A549 (cell line): ENCODE measurements around the gene HMCN1. TPM values are rescaled to one million over a fixed set of nuclear protein-coding genes. Genes with fewer than 3 reads are reported as not detected.

Experiments used
- ATAC-seq, 2 experiments: fragments of 200-7000 bp in 1 of 2; fragments of >200 bp in 1 of 2; cut with Nextera tagmentation in 1 of 2; cut with Tn5 transposase in 1 of 2; 3 replicates each; pipeline versions ENCODE4 v1.8.0 to v1.9.1; 2018 to 2020; ENCODE audit warnings: mild to moderate bottlenecking in 1 of 2, moderate library complexity in 1 of 2
- CTCF ChIA-PET: fragments of 300-600 bp; sonication (Branson Sonifier 250); formaldehyde crosslinking; extraction: SDS; loops from one replicate; lab custom pipeline; 2021; ENCODE audit warnings: antibody characterized with exemption, inconsistent platforms; lab: Yijun Ruan, JAX
- POLR2A ChIA-PET: fragments of 350-600 bp; formaldehyde crosslinking; extraction: SDS; loops from one replicate; lab custom pipeline; 2021; ENCODE audit warnings: antibody characterized with exemption, inconsistent platforms; lab: Yijun Ruan, JAX
- DNase-seq, 2 experiments: peaks; one replicate each; pipeline versions ENCODE4 v3.0.0 to v3.0.0-alpha.2; 2011 to 2016; ENCODE audit warnings: low read depth in 1 of 2, low spot score in 1 of 2
- FAIRE-seq: peaks from 2 replicates; lab custom pipeline; 2011; peaks lifted over from hg19 to GRCh38; lab: Jason Lieb, UNC
- H3K27ac ChIP-seq, 2 experiments: fragments of >200 bp; sonication (Bioruptor Twin); formaldehyde crosslinking; 3 replicates each; pipeline ENCODE4 v1.5.1; 2016 to 2017
- H3K4me1 ChIP-seq: fragments of >200 bp; sonication (Bioruptor Twin); formaldehyde crosslinking; 3 replicates; pipeline ENCODE4 v1.6.1; 2016
- H3K4me2 ChIP-seq: fragments of >200 bp; sonication (Bioruptor Twin); formaldehyde crosslinking; 3 replicates; pipeline ENCODE4 v1.6.1; 2016
- H3K4me3 ChIP-seq: fragments of >200 bp; sonication (Bioruptor Twin); formaldehyde crosslinking; 3 replicates; pipeline ENCODE4 v1.5.1; 2016
- H3K9me3 ChIP-seq: fragments of >200 bp; sonication (Bioruptor Twin); formaldehyde crosslinking; 3 replicates; pipeline ENCODE4 v1.6.1; 2016
- BHLHE40 ChIP-seq: IDR thresholded peaks from 2 replicates; pipeline ENCODE4 v1.6.1; 2012; ENCODE audit warnings: low read depth, low read length, inconsistent platforms
- CTCF ChIP-seq: fragments of >200 bp; sonication (Bioruptor Twin); formaldehyde crosslinking; IDR thresholded peaks from 3 replicates; pipeline ENCODE4 v1.5.1; 2016
- EP300 ChIP-seq, 2 experiments: fragments of >200 bp; sonication (Bioruptor Twin); formaldehyde crosslinking; IDR thresholded peaks; 2 replicates in 1 of 2; 3 replicates in 1 of 2; pipeline ENCODE4 v1.6.1; 2016 to 2017
- GATA3 ChIP-seq: IDR thresholded peaks from 2 replicates; pipeline ENCODE4 v1.6.1; 2012; ENCODE audit warnings: borderline replicate concordance
- HMGXB4 ChIP-seq: fragments of 250-450 bp; sonication (Bioruptor Pico); IDR thresholded peaks from 2 replicates; pipeline ENCODE4 v1.5.0; 2021; ENCODE audit warnings: mild to moderate bottlenecking, moderate library complexity, borderline replicate concordance
- HOXB13 ChIP-seq: fragments of 250-450 bp; sonication (Bioruptor Pico); IDR thresholded peaks from 2 replicates; pipeline ENCODE4 v1.5.0; 2020; ENCODE audit warnings: low read depth, mild to moderate bottlenecking, moderate library complexity
- KDM1A ChIP-seq: fragments of 200-600 bp; sonication (generic); IDR thresholded peaks from 2 replicates; pipeline ENCODE4 v1.6.1; 2016; ENCODE audit warnings: low read depth, mild to moderate bottlenecking
- MYC ChIP-seq: IDR thresholded peaks from 2 replicates; pipeline ENCODE4 v1.6.1; 2012; ENCODE audit warnings: mild to moderate bottlenecking, inconsistent platforms, low read length, improper control_type of control experiment, borderline replicate concordance
- NFE2L2 ChIP-seq: fragments of 150-350 bp; conservative IDR thresholded peaks from 2 replicates; pipeline ENCODE4 v1.6.1; 2014; ENCODE audit warnings: low read length
- NPAS2 ChIP-seq: fragments of 250-450 bp; sonication (Bioruptor Pico); IDR thresholded peaks from 2 replicates; pipeline ENCODE4 v1.8.0; 2022; ENCODE audit warnings: mild to moderate bottlenecking, moderate library complexity, borderline replicate concordance
- RAD21 ChIP-seq, 2 experiments: fragments of >200 bp in 1 of 2; sonication (Bioruptor Twin) in 1 of 2; formaldehyde crosslinking in 1 of 2; IDR thresholded peaks in 1 of 2; conservative IDR thresholded peaks in 1 of 2; 2 replicates in 1 of 2; 3 replicates in 1 of 2; pipeline ENCODE4 v1.6.1; 2012 to 2018; ENCODE audit warnings: inconsistent platforms in 1 of 2
- RARB ChIP-seq: fragments of 250-450 bp; sonication (Bioruptor Pico); IDR thresholded peaks from 2 replicates; pipeline ENCODE4 v1.8.0; 2021; ENCODE audit warnings: mild to moderate bottlenecking, moderate library complexity
- RCOR1 ChIP-seq: fragments of 150-350 bp; IDR thresholded peaks from 2 replicates; pipeline ENCODE4 v1.6.1; 2014; ENCODE audit warnings: antibody characterized with exemption, low read length, low read depth
- RNF2 ChIP-seq: fragments of 200-600 bp; sonication (generic); IDR thresholded peaks from 2 replicates; pipeline ENCODE4 v1.6.1; 2016; ENCODE audit warnings: low read depth, mild to moderate bottlenecking, antibody characterized with exemption, moderate library complexity, borderline replicate concordance
- TP53 ChIP-seq: fragments of 250-450 bp; sonication (Bioruptor Pico); IDR thresholded peaks from 2 replicates; pipeline ENCODE4 v1.5.0; 2021; ENCODE audit warnings: mild to moderate bottlenecking, moderate library complexity
- ZNF302 ChIP-seq: fragments of 250-450 bp; sonication (Bioruptor Pico); IDR thresholded peaks from 2 replicates; pipeline ENCODE4 v1.9.0; 2021; ENCODE audit warnings: inconsistent platforms, mild to moderate bottlenecking, moderate library complexity
- WGBS: methylation state at CpG from one replicate; pipeline ENCODE4 v1.1.6; 2017; ENCODE audit errors: missing lambda C conversion rate; 5-methylcytosine and 5-hydroxymethylcytosine counted together
- polyA minus RNA-seq: library from RNA; depleted of rRNA, polyadenylated mRNA; stranded (reverse); fragments of >200 nt; gene quantifications from 2 replicates; pipeline ENCODE4 v1.2.3, GENCODE V29; 2011; rRNA and poly(A)+ RNA removed
- polyA plus RNA-seq, 4 experiments: library from polyadenylated mRNA; depleted of rRNA in 3 of 4; stranded (reverse); fragments of >200 nt; fragmentation: RNase III in 1 of 4; extraction: RNeasy Plus Mini Kit Qiagen cat#74134 plus additional on column Dnase treatment in 1 of 4; gene quantifications; 2 replicates in 3 of 4; 3 replicates in 1 of 4; pipeline ENCODE4 v1.2.3, GENCODE V29; 2011 to 2017

The HMCN1 gene
- polyA plus RNA-seq (2011; rRNA removed), result 0.06 and 0.09 TPM in 2 replicates
- polyA plus RNA-seq (2012; cell fraction: cytosol; rRNA removed), result under 0.01 and 0.03 TPM in 2 replicates
- polyA plus RNA-seq (2012; cell fraction: nucleus; rRNA removed), result 0.01 and 0.02 TPM in 2 replicates
- 0.01 to 0.12 TPM (median 0.03 TPM) in 3 replicates for polyA plus RNA-seq (2017; fragmentation: RNase III; extraction: RNeasy Plus Mini Kit Qiagen cat#74134 plus additional on column Dnase treatment)
- 0.04 and 0.10 TPM in 2 replicates for polyA minus RNA-seq

GRCh38 chr1:185733818-185734735 is at the start of gene HMCN1:
Gene HMCN1, plus strand, starts transcription at chr1:185734391. Its CDS starts 389 bp downstream, at chr1:185734780.
- CTCF ChIA-PET, result interaction anchor here (0.9 to 3.6 kb wide), 6 partner anchors 9 to 564 kb away, joined by 3 to 32 read pairs (median 4); no protein-coding TSS in a partner anchor
- ATAC-seq (peak; percentile 93 to 94), FAIRE-seq (no peak), DNase-seq (peak; percentile 26 to 32)
- 0 out of 3 replicates have a peak, but pooled peaks cover 10% of the 10 kb centered on the region for H3K4me1 ChIP-seq
- WGBS, result 2% methylated on average over 37 of the region's 47 CpGs
- no peaks in the 10 kb centered on the region for H3K9me3 ChIP-seq
- POLR2A ChIA-PET, result no interaction called here
- peak in 1 of 2 experiments; percentile 14; a peak in 1 of 5 replicates for TF ChIP-seq RAD21 (conservative IDR thresholded peaks at IDR 0.05 in 1 of 2, IDR thresholded peaks at IDR 0.05 in 1 of 2)
- no peak for TF ChIP-seq EP300 (IDR thresholded peaks at IDR 0.05)
- TF ChIP-seq CTCF, result peak; percentile 40; the same call in 2 of the 3 replicates
- peak within 1 kb of the TSS; percentile 97 for H3K4me2 ChIP-seq
- H3K4me3 ChIP-seq, result peak within 1 kb of the TSS; percentile 54
- peak within 1 kb of the TSS; percentile 1 to 71; a peak in 4 of 6 replicates for H3K27ac ChIP-seq

DNA sequence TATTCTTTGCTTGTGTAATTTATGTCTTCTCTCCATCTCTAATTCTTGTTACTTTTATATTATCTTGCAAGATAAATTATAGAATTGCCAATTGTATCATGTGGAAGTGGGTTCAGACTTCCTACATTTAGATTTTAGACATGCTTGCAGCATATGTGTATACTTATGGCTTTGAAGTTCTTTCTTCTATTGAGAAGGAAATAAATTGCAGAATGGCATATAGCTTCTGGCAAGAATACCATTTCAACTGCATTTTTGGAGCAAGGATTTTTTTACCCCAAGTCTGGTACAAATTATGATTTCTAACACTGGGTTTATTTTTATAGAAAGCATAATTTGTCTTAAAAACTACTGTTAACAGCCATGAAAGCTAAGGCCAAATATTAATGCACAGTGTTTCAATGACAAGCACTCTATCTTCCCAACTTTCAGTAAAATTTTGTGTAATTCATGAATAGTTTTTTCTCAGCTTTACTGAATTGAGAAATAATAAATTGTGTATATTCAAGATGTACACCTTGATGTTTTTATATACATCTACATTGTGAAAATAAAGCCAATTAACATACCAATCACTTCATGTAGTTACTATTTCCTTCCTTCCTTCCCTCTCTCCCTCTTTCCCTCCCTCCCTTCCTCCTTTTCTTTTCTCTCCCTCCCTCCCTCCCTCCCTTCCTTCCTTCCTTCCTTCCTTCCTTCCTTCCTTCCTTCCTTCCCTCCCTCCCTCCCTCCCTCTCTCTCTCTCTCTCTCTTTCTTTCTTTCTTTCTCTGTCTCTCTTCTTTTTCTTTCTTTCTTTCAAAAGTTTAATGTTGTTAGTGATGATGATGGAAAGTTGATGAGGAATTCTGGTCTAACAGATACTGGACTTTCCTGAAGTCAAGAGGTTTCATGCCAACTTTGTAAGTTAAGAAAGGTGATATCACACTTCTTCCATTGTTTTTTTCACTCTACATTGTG is 47.1 kb upstream of the HMCN1 start:
- no peak overlapping the region for H3K4me2 ChIP-seq
- DNase-seq (no peak), ATAC-seq (no peak), FAIRE-seq (no peak)
- H3K4me1 ChIP-seq, result no peaks in the 10 kb centered on the region
- ChIA-PET POLR2A (no interaction called here), CTCF (no interaction called here)
- no peak for TF ChIP-seq EP300 (IDR thresholded peaks at IDR 0.05)
- no peak for TF ChIP-seq RNF2
- TF ChIP-seq MYC, result no peak
- no peak for TF ChIP-seq RCOR1
- TF ChIP-seq KDM1A, result no peak
- no peak for TF ChIP-seq BHLHE40
- TF ChIP-seq TP53 (CRISPR knock-in tag), result no peak
- no peak for TF ChIP-seq HMGXB4 (CRISPR knock-in tag)
- no peak for TF ChIP-seq NPAS2
- TF ChIP-seq GATA3, result no peak
- TF ChIP-seq CTCF, result no peak
- TF ChIP-seq NFE2L2, result no peak
- TF ChIP-seq ZNF302 (CRISPR knock-in tag), result no peak
- TF ChIP-seq RARB (CRISPR knock-in tag), result no peak
- no peak for TF ChIP-seq HOXB13 (CRISPR knock-in tag)
- no peak overlapping the region for H3K27ac ChIP-seq
- no peaks in the 10 kb centered on the region for H3K9me3 ChIP-seq
- no peak overlapping the region for H3K4me3 ChIP-seq
